SK-N-MC (cell line): ENCODE data around the gene TREML4.

Experiments
- EZH2 ChIP-seq: fragments of 200-600 bp; sonication (generic); IDR thresholded peaks from one replicate; pipeline ENCODE4 v1.6.1; 2017; ENCODE audit warnings: antibody characterized with exemption
- POLR2AphosphoS5 ChIP-seq: IDR thresholded peaks from 2 replicates; pipeline ENCODE4 v1.6.1; 2012; ENCODE audit warnings: mild to moderate bottlenecking, low read depth, low read length, borderline replicate concordance

GRCh38 chr6:41273714-41274113, 45.6 kb downstream of the TREML4 start:
- no peak for TF ChIP-seq POLR2AphosphoS5
- no peak for TF ChIP-seq EZH2
